UCSD-AML1 (cell line): Measurements from ENCODE around the gene KRTAP9-4.
"Not testable (repeated sequence)": the region's sequence is repeated elsewhere in the genome, so short reads cannot be mapped to it uniquely, and the experiment has no call there.

Experiments
- DNase-seq: peaks from one replicate; lab custom pipeline; 2025; ENCODE audit not compliant: unreplicated experiment; lab: John Stamatoyannopoulos, UW

Gene KRTAP9-4

GRCh38 chr17:41264599-41264998 lies 15.1 kb downstream of the KRTAP9-4 start:
- no peak for DNase-seq

GRCh38 chr17:41265078-41265477 lies 15.6 kb downstream of the KRTAP9-4 start, which contains the start of gene KRTAP9-6:
KRTAP9-6 (plus strand) TSS chr17:41265378; CDS start chr17:41265378, 0 bp downstream.
- DNase-seq: no peak

GRCh38 chr17:41267711-41268110 lies 18.2 kb downstream of the KRTAP9-4 start:
- DNase-seq: no peak

- not testable (repeated sequence) for DNase-seq
Observed at GRCh38 chr17:41271323-41271722, 21.8 kb downstream of the KRTAP9-4 start.

- no peak for DNase-seq
Observed at GRCh38 chr17:41271858-41272257, 22.4 kb downstream of the KRTAP9-4 start.

GRCh38 chr17:41275648-41276190 lies 26.2 kb downstream of the KRTAP9-4 start, which contains the start of gene KRTAP9-7:
KRTAP9-7 (plus strand) TSS chr17:41275698; CDS start chr17:41275698, 0 bp downstream.
- DNase-seq: not testable (repeated sequence)

- no peak for DNase-seq
Observed at GRCh38 chr17:41278176-41278955, 28.9 kb downstream of the KRTAP9-4 start.

GRCh38 chr17:41284043-41284442 lies 34.6 kb downstream of the KRTAP9-4 start:
- no peak for DNase-seq

GRCh38 chr17:41284546-41284945 lies 35.1 kb downstream of the KRTAP9-4 start:
- no peak for DNase-seq

GRCh38 chr17:41287050-41287449 lies 37.6 kb downstream of the KRTAP9-4 start:
- DNase-seq: no peak

- DNase-seq: no peak
Observed at GRCh38 chr17:41294016-41294415, 44.5 kb downstream of the KRTAP9-4 start.

GRCh38 chr17:41296846-41297245 lies 47.4 kb downstream of the KRTAP9-4 start:
- no peak for DNase-seq

- DNase-seq: no peak
Observed at GRCh38 chr17:41298458-41299135, 49.1 kb downstream of the KRTAP9-4 start.
